HCT116 (cell line): ENCODE measurements around the gene SIVA1. TPM values are rescaled to one million over a fixed set of nuclear protein-coding genes. Genes with fewer than 3 reads are reported as not detected.

Experiments
- ATAC-seq: fragments of 200-7000 bp; cut with Tn5 transposase; 2 replicates; pipeline ENCODE4 v1.9.1; 2020; ENCODE audit warnings: mild to moderate bottlenecking, moderate library complexity
- BruUV-seq: library from RNA; stranded (reverse); fragments of 400-500 nt; replicated peaks from 2 replicates; lab custom pipeline; 2021; lab: Mats Ljungman, UMichigan
- CTCF ChIA-PET: fragments of 300-600 bp; sonication (Branson Sonifier 250); formaldehyde crosslinking; loops from one replicate; lab custom pipeline; 2021; ENCODE audit warnings: antibody characterized with exemption; lab: Charles Lee
- POLR2A ChIA-PET: fragments of 300-600, 350-600 bp; sonication (Branson Sonifier 250); formaldehyde crosslinking; loops from one replicate; lab custom pipeline; 2021; ENCODE audit warnings: antibody characterized with exemption; lab: Charles Lee
- RAD21 ChIA-PET, 2 experiments: fragments of 300-600 bp; sonication (Branson Sonifier 250); formaldehyde crosslinking; loops; one replicate each; lab custom pipeline; 2023; ENCODE audit warnings: low total read pairs in 2 of 2; ENCODE audit not compliant: uncharacterized antibody in 2 of 2, unreplicated experiment in 2 of 2, low non-redundant PET in 1 of 2; lab: Charles Lee
- DNase-seq: peaks from one replicate; pipeline ENCODE4 v3.0.0-alpha.2; 2010; ENCODE audit warnings: low read depth, low spot score
- H2AFZ ChIP-seq: fragments of 200-600 bp; shearing (Covaris generic), sonication (generic); 2 replicates; pipeline ENCODE4 v1.6.1; 2017; ENCODE audit warnings: low read depth, mixed run types, mixed read lengths, antibody characterized with exemption, low read length; ENCODE audit not compliant: poor library complexity, severe bottlenecking
- H3K27ac ChIP-seq: 2 replicates; pipeline ENCODE4 v1.5.1; 2012; ENCODE audit warnings: low read depth, low read length
- H3K27me3 ChIP-seq: fragments of 200-600 bp; sonication (generic); 2 replicates; pipeline ENCODE4 v1.6.1; 2016; ENCODE audit warnings: mixed run types, low read length, mixed read lengths; ENCODE audit not compliant: insufficient read depth
- H3K36me3 ChIP-seq, 2 experiments: fragments of 200-500 bp in 1 of 2; fragments of 200-600 bp in 1 of 2; sonication (Bioruptor generic) in 1 of 2; sonication (generic) in 1 of 2; 2 replicates each; pipeline versions ENCODE4 v1.5.1 to v1.6.1; 2014 to 2016; ENCODE audit warnings: low read length in 2 of 2, inconsistent platforms in 1 of 2, mixed read lengths in 1 of 2, mixed run types in 1 of 2; ENCODE audit not compliant: insufficient read depth in 2 of 2, control insufficient read depth in 1 of 2
- H3K4me1 ChIP-seq, 2 experiments: fragments of 200-600 bp in 1 of 2; sonication (generic) in 1 of 2; 2 replicates each; pipeline versions ENCODE4 v1.5.1 to v1.6.1; 2012 to 2017; ENCODE audit warnings: low read length in 2 of 2, inconsistent platforms in 1 of 2, mild to moderate bottlenecking in 1 of 2, mixed read lengths in 1 of 2, mixed run types in 1 of 2, moderate library complexity in 1 of 2; ENCODE audit not compliant: insufficient read depth in 2 of 2, control insufficient read depth in 1 of 2
- H3K4me2 ChIP-seq: fragments of 200-600 bp; sonication (generic); 2 replicates; pipeline ENCODE4 v1.6.1; 2017; ENCODE audit warnings: mixed run types, low read length, mixed read lengths
- H3K4me3 ChIP-seq, 2 experiments: fragments of 200-600 bp in 1 of 2; sonication (generic) in 1 of 2; replicated peaks in 1 of 2; 2 replicates each; pipeline ENCODE4 v1.5.1; 2011 to 2016; ENCODE audit warnings: low read length in 2 of 2, control low read depth in 1 of 2, low read depth in 1 of 2, mild to moderate bottlenecking in 1 of 2, mixed read lengths in 1 of 2, mixed run types in 1 of 2
- H3K79me2 ChIP-seq: fragments of 200-600 bp; sonication (generic); 2 replicates; pipeline ENCODE4 v1.6.1; 2017; ENCODE audit warnings: mild to moderate bottlenecking, mixed run types, low read length, moderate library complexity, mixed read lengths; ENCODE audit not compliant: insufficient read depth
- H3K9ac ChIP-seq: fragments of 200-600 bp; sonication (generic); 2 replicates; pipeline ENCODE4 v1.6.1; 2016; ENCODE audit warnings: low read length, mixed read lengths
- H3K9me2 ChIP-seq: fragments of 200-600 bp; sonication (generic), shearing (Covaris generic); 2 replicates; pipeline ENCODE4 v1.6.1; 2017; ENCODE audit warnings: mixed run types, mild to moderate bottlenecking, moderate library complexity; ENCODE audit not compliant: insufficient read depth
- H3K9me3 ChIP-seq, 2 experiments: fragments of 200-500 bp in 1 of 2; fragments of 200-600 bp in 1 of 2; sonication (Bioruptor generic) in 1 of 2; sonication (generic) in 1 of 2; 2 replicates each; pipeline ENCODE4 v1.6.1; 2014 to 2017; ENCODE audit warnings: low read length in 2 of 2, mixed read lengths in 2 of 2, inconsistent platforms in 1 of 2, low read depth in 1 of 2, mild to moderate bottlenecking in 1 of 2, mixed run types in 1 of 2, moderate library complexity in 1 of 2; ENCODE audit not compliant: control insufficient read depth in 1 of 2, insufficient read depth in 1 of 2
- H4K20me1 ChIP-seq: fragments of 200-600 bp; sonication (generic), shearing (Covaris generic); 2 replicates; pipeline ENCODE4 v1.6.1; 2017; ENCODE audit warnings: mixed run types, mild to moderate bottlenecking, moderate library complexity; ENCODE audit not compliant: insufficient read depth
- ATF3 ChIP-seq: IDR thresholded peaks from 2 replicates; pipeline ENCODE4 v1.6.1; 2012
- CTCF ChIP-seq, 3 experiments: fragments of 200-600 bp in 1 of 3; sonication (generic) in 1 of 3; IDR thresholded peaks in 2 of 3; conservative IDR thresholded peaks in 1 of 3; 2 replicates each; pipeline ENCODE4 v1.5.1; 2012 to 2017; ENCODE audit warnings: low read depth in 2 of 3, low read length in 2 of 3, antibody characterized with exemption in 1 of 3, borderline replicate concordance in 1 of 3, control low read depth in 1 of 3, mild to moderate bottlenecking in 1 of 3, mixed read lengths in 1 of 3, mixed run types in 1 of 3, moderate library complexity in 1 of 3; ENCODE audit not compliant: insufficient read depth in 1 of 3
- EGR1 ChIP-seq: IDR thresholded peaks from 2 replicates; pipeline ENCODE4 v1.6.1; 2012; ENCODE audit warnings: low read depth
- EZH2phosphoT487 ChIP-seq: fragments of 200-600 bp; IDR thresholded peaks from 2 replicates; pipeline ENCODE4 v1.6.1; 2018; ENCODE audit warnings: antibody characterized with exemption, borderline replicate concordance
- JUND ChIP-seq: IDR thresholded peaks from 2 replicates; pipeline ENCODE4 v1.6.1; 2012
- POLR2A ChIP-seq: IDR thresholded peaks from 2 replicates; pipeline ENCODE4 v1.7.0; 2011; ENCODE audit warnings: borderline replicate concordance; ENCODE audit not compliant: insufficient read depth, insufficient read length; ENCODE audit errors: extremely low read depth
- RAD21 ChIP-seq: IDR thresholded peaks from 2 replicates; pipeline ENCODE4 v1.6.1; 2012; ENCODE audit warnings: low read depth, mild to moderate bottlenecking
- REST ChIP-seq: IDR thresholded peaks from 2 replicates; pipeline ENCODE4 v1.6.1; 2012; ENCODE audit warnings: low read depth
- SP1 ChIP-seq: IDR thresholded peaks from 2 replicates; pipeline ENCODE4 v1.6.1; 2012; ENCODE audit warnings: low read depth
- SRF ChIP-seq: IDR thresholded peaks from 2 replicates; pipeline ENCODE4 v1.6.1; 2012; ENCODE audit warnings: low read depth
- TCF7L2 ChIP-seq: IDR thresholded peaks from 2 replicates; pipeline ENCODE4 v1.7.0; 2011; ENCODE audit warnings: borderline replicate concordance, inconsistent platforms; ENCODE audit not compliant: insufficient read depth, insufficient read length; ENCODE audit errors: extremely low read depth
- YY1 ChIP-seq: IDR thresholded peaks from 2 replicates; pipeline ENCODE4 v1.6.1; 2011; ENCODE audit warnings: low read length, low read depth, moderate library complexity, mild to moderate bottlenecking; ENCODE audit not compliant: insufficient replicate concordance; ENCODE audit errors: extremely low read depth
- ZFX ChIP-seq: fragments of 450-650 bp; IDR thresholded peaks from 2 replicates; pipeline ENCODE4 v1.6.1; 2017
- intact Hi-C: fragments of 100-400 bp; cut with micrococcal nuclease; formaldehyde crosslinking; loops from 2 replicates; pipeline ENCODE4 v1.10.0; 2022
- total RNA-seq: library from RNA; stranded (reverse); gene quantifications from one replicate; pipeline ENCODE4 v1.2.1, GENCODE V29; 2021; ENCODE audit not compliant: unreplicated experiment

SIVA1 gene
- total RNA-seq, 1 experiment from 2014 or later = 141 TPM

DNA sequence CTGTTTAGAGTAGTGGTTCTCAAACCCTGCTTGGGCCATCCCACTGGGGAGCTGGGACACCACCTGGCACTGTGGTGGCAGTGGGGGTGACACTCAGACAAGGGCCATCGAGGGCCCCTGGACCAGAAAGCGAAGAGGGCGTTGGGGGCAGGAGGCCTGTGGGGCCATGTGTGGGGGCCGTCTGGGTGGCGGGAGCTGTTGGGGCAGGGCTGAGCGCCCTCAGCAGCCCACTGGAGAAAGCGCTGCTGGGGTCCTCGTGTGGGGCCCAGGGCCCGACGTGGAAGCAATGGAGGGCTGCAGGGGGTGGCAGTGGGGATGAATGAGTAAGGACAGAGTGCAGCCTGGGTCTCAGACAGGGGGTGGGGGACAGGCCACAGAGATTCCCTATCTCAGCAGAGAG, 34.8 kb upstream of the SIVA1 start:
- no TSS peak for BruUV-seq

GRCh38 chr14:104718871-104719270, 34.1 kb upstream of the SIVA1 start:
- no peaks in the 10 kb centered on the region for H3K79me2 ChIP-seq
- CTCF ChIA-PET = no interaction called here
- H4K20me1 ChIP-seq = no peaks in the 10 kb centered on the region
- H3K27ac ChIP-seq = no peak overlapping the region; the same call in 1 of the 2 replicates
- no peak overlapping the region for H2AFZ ChIP-seq
- no peaks in the 10 kb centered on the region for H3K9me3 ChIP-seq
- POLR2A ChIA-PET = no interaction called here
- no TSS peak for BruUV-seq
- peaks cover 0 to 22% of the 10 kb centered on the region in 2 experiments; a peak in 3 of 4 replicates for H3K36me3 ChIP-seq
- no peaks in the 10 kb centered on the region for H3K9me2 ChIP-seq
- no peak overlapping the region for H3K4me2 ChIP-seq
- intact Hi-C loops = no loop called here
- H3K27me3 ChIP-seq = no peaks in the 10 kb centered on the region
- RAD21 ChIA-PET = no interaction called here
- no peak for DNase-seq
- H3K4me3 ChIP-seq = no peak overlapping the region
- H3K9ac ChIP-seq = no peak overlapping the region
- ATAC-seq = no peak
- H3K4me1 ChIP-seq = peaks cover 6 to 10% of the 10 kb centered on the region in 2 experiments; a peak in 3 of 4 replicates
- TF ChIP-seq CTCF (IDR thresholded peaks at IDR 0.05 in 2 of 3, conservative IDR thresholded peaks at IDR 0.05 in 1 of 3; ENCODE audit: borderline replicate concordance in 1 of 3, insufficient read depth in 1 of 3, low read depth in 2 of 3, low read length in 2 of 3) (no peak), SRF (no peak), SP1 (no peak), EZH2phosphoT487 (no peak), RAD21 (no peak), YY1 (no peak), ZFX (no peak), REST (no peak), POLR2A (no peak)

More for the DNA sequence above, 34.8 kb upstream of the SIVA1 start:
- Histone ChIP-seq H3K4me3 (no peak overlapping the region), H2AFZ (no peak overlapping the region), H3K9me3 (no peaks in the 10 kb centered on the region), H3K36me3 (peaks cover 0 to 22% of the 10 kb centered on the region in 2 experiments; a peak in 3 of 4 replicates), H3K79me2 (no peaks in the 10 kb centered on the region), H3K9me2 (no peaks in the 10 kb centered on the region), H4K20me1 (no peaks in the 10 kb centered on the region), H3K4me2 (no peak overlapping the region), H3K27ac (no peak overlapping the region), H3K4me1 (peaks cover under 1 to 3% of the 10 kb centered on the region in 2 experiments; a peak in 2 of 4 replicates), H3K9ac (no peak overlapping the region), H3K27me3 (no peaks in the 10 kb centered on the region)
- TF ChIP-seq EGR1 = no peak
- TF ChIP-seq TCF7L2 = no peak
- TF ChIP-seq JUND = no peak
- no peak for TF ChIP-seq ATF3
- ChIA-PET POLR2A (no interaction called here), RAD21 (no interaction called here), CTCF (no interaction called here)
- DNase-seq (no peak), ATAC-seq (no peak)
- intact Hi-C loops = no loop called here
